ENCODE measurements around the gene NFIX.

DNA sequence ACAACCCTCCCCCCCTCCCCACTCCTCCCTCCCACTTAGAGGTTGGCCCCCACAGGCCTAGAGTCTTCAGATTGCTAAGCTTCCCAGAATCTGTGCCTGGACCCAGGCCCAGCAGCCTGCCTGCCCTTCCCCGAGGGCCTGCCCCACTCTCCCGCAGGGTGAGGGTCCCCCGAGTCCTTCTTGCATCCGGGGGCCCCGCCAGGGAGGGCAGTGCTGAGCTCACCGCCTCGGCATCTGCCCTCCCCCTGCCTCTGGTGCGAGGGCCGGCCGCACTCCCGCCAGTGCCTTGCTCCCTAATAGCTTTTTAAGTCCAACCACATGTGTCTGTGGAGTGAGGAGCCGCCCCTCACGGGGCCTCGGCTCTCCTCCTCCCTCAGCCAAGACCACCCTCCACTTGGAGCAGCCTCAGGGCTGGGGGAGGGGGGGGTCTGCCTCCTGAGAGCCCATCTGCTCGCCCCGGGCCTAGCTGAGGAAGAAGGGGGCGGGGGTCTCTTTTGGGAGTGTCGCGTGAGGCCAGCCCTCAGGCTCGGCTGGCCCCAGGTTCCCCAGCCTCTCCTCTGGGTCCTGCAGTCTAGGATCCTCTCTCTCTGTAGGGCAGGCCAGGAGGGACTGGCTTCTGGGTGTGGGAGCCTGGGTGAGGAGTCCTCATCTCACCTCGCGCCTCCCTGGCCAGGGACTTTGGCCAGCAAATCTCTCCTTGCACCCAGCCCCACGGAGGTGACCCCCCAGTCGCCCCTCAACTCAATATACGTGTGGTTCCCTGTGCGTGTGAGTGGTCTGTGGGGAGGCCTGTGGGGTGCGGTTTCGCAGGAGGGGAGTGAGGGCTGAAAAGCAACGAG, 60.2 kb downstream of the NFIX start:
- no peak for TF ChIP-seq CTCF (IDR thresholded peaks at IDR 0.05)
- no peak for TF ChIP-seq EP300 (IDR thresholded peaks at IDR 0.05)

All from sigmoid colon (tissue), 4 donors.